NOMO-1 treated with DMSO at 0.1 percent for 48 hours (cell line): ENCODE data around the gene ARRDC2.
"Not testable (repeated sequence)": the region's sequence is repeated elsewhere in the genome, so short reads cannot be mapped to it uniquely, and the experiment has no call there.

Source experiments
- DNase-seq: peaks from one replicate; lab custom pipeline; 2025; ENCODE audit not compliant: unreplicated experiment; lab: John Stamatoyannopoulos, UW

The ARRDC2 gene

DNA sequence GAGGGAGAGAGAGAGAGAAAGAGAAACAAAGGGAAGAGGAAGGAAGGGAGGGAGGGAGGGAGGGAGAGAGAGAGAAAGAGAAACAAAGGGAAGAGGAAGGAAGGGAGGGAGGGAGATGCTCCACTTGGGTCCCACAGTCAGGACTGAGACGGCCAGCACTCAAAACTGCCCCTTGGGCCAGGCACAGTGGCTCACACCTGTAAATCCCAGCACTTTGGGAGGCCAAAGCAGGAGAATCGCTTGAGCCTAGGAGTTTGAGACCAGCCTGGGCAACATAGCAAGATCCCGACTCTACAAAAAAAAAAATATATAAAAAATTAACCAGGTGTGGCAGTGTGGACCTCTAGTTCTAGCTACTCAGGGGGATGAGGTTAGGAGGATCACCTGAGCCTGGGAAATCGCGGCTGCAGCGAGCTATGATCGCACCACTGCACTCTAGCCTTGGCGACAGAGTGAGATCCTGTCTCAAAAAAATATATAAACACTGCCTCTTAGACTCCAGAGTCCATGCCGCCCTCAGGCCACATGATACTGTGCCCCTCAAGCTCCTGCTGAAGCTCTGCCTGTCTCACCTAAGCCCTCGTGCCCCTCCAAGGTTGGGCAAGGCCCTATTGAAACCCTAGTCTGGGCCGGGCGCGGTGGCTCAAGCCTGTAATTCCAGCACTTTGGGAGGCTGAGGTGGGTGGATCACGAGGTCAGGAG lies 8.4 kb downstream of the ARRDC2 start:
- DNase-seq = no peak

- no peak for DNase-seq
Measured at GRCh38 chr19:18017275-18018083, 9.5 kb downstream of the ARRDC2 start.

DNA sequence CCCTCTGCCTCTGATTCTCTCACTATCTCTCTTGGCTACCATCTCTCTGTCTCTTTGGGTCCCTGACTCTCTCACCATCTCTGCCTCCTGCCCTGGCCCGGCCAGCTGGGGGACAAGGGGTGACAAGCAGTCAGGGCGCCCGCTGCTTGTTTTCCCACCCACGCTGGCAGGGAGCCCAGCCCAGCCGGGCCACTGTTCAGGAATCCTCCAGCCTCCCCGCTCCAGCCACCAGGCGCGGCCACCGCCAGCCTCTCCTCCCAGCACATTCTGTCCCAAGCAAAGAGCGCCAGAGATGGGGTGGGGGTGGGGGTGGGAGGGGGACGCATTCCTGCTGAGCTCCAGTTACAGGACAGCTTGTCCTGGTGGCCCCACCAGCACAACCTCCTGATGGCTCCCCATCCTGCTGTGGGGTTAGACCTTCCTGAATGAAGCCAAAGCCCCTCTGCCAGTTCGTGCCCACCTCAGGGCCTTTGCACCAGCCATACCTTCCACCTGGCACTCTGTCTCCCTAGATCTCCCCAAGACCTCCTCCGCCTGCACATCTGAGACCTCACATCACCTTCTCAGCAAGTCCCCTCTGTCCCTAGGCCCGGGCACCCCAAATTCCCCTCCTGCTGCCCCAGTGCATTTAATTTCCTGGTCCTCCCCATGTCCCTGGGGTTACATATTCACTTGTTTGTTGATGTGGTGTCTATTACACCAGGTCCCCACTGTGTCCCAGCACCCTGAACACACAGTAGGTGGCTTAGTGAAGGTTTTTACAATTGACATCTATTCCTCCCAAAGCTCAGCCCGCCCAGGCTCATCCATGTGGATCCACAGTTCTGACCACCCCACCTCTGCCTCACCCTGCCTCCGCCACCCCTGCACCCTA lies 12.5 kb downstream of the ARRDC2 start:
- no peak for DNase-seq

DNA sequence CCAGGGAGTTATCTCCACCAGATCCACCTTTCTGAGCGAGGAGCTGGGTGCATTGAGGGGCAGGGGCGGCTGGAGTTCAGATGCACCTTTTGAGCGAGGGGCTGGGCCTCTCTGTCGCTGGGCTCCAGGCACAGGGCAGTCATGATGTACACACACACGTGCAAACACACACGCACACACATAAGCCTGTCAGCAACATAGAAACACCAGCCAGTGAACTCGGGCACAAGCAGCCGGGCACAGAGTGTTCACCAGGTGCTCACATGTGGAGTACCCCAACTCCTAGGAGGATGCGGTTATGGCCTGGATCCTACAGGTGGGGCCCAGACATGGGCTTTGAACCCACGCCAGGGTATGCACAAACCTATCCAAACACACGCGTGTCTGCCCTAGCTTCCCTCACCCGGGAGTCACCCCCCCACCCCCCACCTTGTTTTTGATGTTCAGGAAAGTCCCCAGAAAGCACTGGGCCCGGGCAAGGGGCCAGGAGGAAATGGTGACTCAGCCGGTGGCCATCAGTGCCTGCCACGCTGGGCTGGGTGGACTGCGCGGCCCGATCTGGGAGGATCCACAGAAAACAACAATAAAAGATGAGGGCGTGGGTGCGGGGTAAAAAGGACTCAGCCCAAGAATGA lies 13.3 kb downstream of the ARRDC2 start:
- no peak for DNase-seq

DNA sequence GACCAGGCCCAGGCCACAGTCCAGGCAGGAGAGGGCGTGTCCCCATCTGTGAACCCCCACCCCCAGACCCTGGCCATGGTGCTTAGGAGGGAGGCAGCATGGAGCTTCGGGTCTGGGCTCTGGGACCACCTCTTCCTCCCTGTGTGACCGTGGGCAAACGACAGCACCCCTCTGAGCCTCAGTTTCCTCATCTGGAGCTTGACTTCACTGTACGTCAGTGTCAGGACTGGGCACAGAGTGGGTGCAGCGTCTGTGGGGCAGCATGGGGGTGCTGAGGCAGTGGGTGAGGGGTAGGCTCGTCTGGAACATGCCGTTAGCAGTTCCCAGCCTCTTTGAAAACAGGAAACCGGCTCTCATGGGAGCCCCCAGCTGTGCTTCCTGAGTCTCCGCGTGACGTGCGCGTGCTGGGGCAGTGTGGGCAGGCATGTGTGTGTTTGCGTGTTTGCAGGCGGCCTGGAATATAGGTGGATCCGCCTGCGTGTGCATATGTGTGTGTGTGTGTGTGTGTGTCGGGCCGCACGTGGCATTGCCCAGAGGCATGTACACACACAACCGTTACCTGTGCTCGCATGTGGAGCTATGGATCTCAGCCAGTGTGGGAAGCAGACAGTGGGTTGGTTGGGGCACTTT lies 15.8 kb downstream of the ARRDC2 start:
- DNase-seq = peak; percentile 44

GRCh38 chr19:18027151-18027550 lies 19.2 kb downstream of the ARRDC2 start:
- DNase-seq = no peak

DNA sequence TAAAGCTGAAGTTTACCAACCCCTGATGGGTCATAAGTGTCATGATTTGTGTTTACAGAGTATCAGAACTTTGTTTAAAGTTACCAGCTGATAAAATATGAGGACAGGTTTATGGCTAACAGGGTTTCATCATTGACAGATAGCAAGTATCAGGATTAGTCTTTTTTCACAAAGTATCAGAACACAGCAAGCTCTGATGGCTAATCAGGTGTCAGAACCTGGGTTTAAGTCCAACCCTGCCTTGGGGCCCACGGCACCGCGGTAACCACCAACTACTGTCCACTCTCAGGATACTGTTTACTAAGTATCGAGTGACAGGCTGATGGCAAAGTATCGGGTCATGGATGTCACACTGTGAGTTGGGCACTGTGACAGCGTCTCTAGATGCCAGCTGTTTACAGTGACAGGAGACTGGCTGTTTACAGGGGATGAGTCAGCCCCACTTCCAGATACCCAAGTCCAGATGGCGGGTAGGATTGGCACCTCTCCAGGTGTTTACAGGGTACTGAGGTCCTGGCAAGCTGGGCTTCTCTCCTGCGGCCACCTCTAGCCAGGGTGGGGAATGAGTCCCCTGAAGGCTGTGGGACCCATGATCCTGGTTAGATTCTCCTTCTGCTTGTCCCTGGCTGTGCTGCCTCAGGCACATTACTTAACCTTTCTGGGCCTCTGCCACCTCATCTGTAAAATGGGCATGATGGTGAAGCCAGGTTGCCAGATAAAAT lies 21.8 kb downstream of the ARRDC2 start:
- DNase-seq = no peak

- peak; percentile 20 for DNase-seq
Measured at GRCh38 chr19:18031401-18031800, 23.4 kb downstream of the ARRDC2 start.

DNA sequence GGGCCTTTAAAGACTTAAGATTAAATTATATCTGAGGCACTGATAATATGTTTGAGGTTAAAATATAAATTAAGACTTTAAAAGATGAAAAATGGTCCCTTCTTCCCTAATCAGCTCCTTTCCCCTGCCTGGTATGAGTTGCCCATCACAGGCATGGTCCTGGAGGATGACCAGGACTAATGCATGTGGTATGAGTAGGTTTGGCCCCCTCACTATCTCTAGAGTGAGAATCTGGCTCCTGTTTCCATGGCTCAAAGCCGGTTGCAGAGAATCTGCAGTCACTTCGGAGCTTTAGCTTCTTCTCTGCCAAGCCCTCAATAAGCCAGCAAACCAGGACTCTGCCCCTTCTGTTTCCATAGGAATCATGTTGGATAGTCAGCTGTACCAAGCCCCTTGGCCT lies 24.1 kb downstream of the ARRDC2 start:
- not testable (repeated sequence) for DNase-seq

DNA sequence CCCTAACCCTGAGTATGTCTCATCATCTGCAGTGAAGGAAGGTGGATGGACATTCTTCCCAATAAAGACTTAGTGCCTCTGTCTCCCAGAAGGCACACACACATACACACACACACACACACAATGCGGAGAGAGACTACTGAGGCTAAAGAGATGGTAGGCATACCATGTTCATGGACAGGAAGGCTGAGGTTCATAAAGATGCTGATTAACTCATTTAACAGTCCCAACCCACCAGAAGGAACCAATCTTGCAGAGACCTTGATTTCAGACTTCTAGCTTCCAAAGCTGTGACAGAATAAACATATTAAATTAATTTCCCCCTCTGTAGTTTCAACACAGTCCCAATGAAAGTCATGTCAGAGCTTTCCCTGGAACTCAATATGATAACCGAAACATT lies 33.1 kb downstream of the ARRDC2 start:
- DNase-seq = no peak

DNA sequence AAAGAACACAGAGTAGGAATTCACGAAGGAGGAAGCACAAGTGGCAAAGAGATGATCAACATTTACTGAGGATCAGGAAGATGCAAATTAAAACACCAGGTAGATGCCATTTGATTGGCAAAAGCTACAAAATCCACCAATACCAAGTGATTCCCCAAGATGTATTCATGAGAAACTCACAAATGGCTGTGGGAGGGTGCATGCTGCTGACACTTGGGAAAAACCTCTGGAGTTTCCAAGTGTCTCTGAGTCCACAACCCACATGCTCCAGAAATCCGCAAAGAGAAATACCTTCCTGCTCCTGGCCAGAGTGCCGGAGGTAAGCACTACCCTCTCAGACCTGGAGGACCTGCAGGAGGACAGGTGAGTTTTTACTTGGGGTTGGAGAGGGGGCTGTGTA lies 35.7 kb downstream of the ARRDC2 start:
- no peak for DNase-seq

DNA sequence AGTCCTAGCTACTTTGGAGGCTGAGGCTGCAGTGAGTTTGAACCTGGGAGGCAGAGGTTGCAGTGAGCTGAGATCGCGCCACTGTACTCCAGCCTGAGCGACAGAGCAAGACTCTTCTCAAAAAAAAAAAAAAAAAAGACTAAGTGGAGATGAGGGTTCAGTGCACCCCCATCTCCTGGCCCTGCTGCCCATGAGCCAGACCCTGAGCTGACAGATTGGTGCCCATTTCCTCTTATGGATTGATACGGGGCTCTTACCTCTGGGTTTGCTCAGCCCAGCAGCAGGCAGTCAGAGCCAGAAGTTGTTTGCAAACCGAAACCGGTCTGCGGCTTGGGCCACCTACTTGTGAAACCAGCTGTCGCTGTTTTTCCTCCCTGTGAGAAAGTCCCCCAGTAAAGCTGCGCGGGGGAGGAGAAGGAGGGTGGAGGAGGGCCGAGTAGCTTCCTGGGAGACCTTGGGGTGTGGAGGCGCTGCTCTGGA lies 36.9 kb downstream of the ARRDC2 start:
- peak; percentile 89 for DNase-seq

- DNase-seq = no peak
Measured at GRCh38 chr19:18045307-18046050, 37.5 kb downstream of the ARRDC2 start.

GRCh38 chr19:18046059-18046718 lies 38.2 kb downstream of the ARRDC2 start:
- no peak for DNase-seq

DNA sequence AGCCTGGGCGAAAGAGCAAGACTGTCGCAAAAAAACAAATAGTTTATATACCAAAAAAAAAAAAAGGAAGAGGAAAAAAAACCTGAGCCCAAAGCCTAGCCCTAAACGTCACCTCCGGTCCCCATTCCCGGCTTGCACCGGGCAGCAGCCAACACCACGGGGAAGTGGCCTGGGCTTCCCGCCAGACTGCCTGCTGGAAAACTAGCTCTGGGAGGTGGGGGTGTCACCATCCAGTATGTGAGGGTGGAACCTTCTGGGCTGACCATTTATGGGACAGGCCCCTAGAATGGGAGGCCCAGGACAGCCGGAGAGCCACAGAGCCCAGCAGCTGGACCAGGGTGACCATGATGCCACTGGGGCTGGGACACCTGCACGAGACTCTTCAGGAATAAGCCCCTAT lies 41.4 kb downstream of the ARRDC2 start:
- no peak for DNase-seq

GRCh38 chr19:18051887-18052286 lies 43.9 kb downstream of the ARRDC2 start:
- no peak for DNase-seq

DNA sequence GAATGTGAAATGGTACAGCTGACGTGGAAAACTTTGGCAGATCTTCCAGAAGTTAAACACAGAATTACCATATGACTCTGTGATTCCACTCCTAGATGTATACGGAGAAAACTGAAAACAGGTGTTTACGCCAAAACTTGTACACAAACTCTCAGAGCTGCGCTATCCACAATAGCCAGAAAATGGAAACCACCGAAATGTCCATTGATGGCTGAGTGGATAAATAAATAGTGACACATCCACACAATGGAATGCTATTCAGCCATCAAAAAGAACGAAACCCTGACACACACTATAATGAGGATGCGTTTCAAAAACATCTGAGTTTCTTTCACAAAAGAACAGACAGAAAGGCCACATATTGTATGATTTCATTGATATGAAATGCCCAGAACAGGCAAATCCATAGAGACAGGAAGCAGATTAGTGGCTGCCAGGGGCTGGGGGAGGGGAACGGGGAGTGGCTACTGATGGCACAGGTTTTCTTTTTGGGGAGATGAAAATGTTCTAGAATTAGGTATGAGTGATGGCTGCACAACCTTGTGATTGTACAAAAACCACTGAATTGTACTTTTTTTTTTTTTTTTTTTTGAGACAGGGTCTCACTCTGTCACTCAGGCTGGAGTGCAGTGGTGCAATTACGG lies 45.7 kb downstream of the ARRDC2 start:
- no peak for DNase-seq

GRCh38 chr19:18055967-18056366 lies 48.0 kb downstream of the ARRDC2 start:
- DNase-seq = no peak
